Activated CD8-positive, alpha-beta T cell treated with anti-CD3 and anti-CD28 coated beads, Interleukin-2, amount 10 ng/mL, durations not matched to agents 7 days and 5 days (primary cell): ENCODE measurements around the gene CEP112. TPM values are rescaled to one million over a fixed set of nuclear protein-coding genes. Genes with fewer than 3 reads are reported as not detected.
"Not testable (repeated sequence)": the region's sequence is repeated elsewhere in the genome, so short reads cannot be mapped to it uniquely, and the experiment has no call there.

Source experiments
- ATAC-seq: fragments of 150-1000 bp; cut with Tn5 transposase; one replicate; pipeline ENCODE4 v1.10.0; 2021; ENCODE audit warnings: moderate library complexity
- CTCF ChIA-PET: fragments of 350-600 bp; sonication (Branson Sonifier 250); formaldehyde crosslinking; loops from one replicate; lab custom pipeline; 2021; ENCODE audit warnings: antibody characterized with exemption; lab: Charles Lee
- POLR2A ChIA-PET: fragments of 350-600 bp; sonication (Branson Sonifier 250); formaldehyde crosslinking; loops from one replicate; lab custom pipeline; 2021; ENCODE audit warnings: antibody characterized with exemption; lab: Charles Lee
- DNase-seq: peaks from one replicate; pipeline ENCODE4 v3.0.0-alpha.2; 2020
- H3K27ac Mint-ChIP-seq: one replicate; pipeline ENCODE4 v1.8.0; 2021; ENCODE audit warnings: mild to moderate bottlenecking, mixed read lengths
- H3K27me3 Mint-ChIP-seq: one replicate; pipeline ENCODE4 v1.8.0; 2021; ENCODE audit warnings: low read depth, mixed read lengths
- H3K36me3 Mint-ChIP-seq: one replicate; pipeline ENCODE4 v1.8.0; 2021; ENCODE audit warnings: low read depth, mixed read lengths
- H3K4me1 Mint-ChIP-seq: one replicate; pipeline ENCODE4 v1.8.0; 2021; ENCODE audit warnings: low read depth, mixed read lengths
- H3K4me3 Mint-ChIP-seq: one replicate; pipeline ENCODE4 v1.8.0; 2021; ENCODE audit warnings: mild to moderate bottlenecking, mixed read lengths
- H3K9me3 Mint-ChIP-seq: one replicate; pipeline ENCODE4 v1.8.0; 2022; ENCODE audit warnings: mixed read lengths; ENCODE audit not compliant: insufficient read depth
- total RNA-seq, 2 experiments: library from RNA; stranded (reverse); gene quantifications; one replicate each; pipeline ENCODE4 v1.2.3, GENCODE V29; 2021

The CEP112 gene
- total RNA-seq, 2 experiments from 2014 or later = 2.3 to 2.7 TPM

- Mint-ChIP-seq H3K27ac (no peak overlapping the region), H3K9me3 (no peaks in the 10 kb centered on the region), H3K27me3 (peaks cover 5% of the 10 kb centered on the region), H3K4me3 (no peak overlapping the region), H3K36me3 (no peaks in the 10 kb centered on the region), H3K4me1 (no peaks in the 10 kb centered on the region)
- CTCF ChIA-PET = no interaction called here
- POLR2A ChIA-PET = no interaction called here
- no peak for DNase-seq
- ATAC-seq = no peak
Measured at GRCh38 chr17:65820811-65821210, 371.1 kb downstream of the CEP112 start.

DNA sequence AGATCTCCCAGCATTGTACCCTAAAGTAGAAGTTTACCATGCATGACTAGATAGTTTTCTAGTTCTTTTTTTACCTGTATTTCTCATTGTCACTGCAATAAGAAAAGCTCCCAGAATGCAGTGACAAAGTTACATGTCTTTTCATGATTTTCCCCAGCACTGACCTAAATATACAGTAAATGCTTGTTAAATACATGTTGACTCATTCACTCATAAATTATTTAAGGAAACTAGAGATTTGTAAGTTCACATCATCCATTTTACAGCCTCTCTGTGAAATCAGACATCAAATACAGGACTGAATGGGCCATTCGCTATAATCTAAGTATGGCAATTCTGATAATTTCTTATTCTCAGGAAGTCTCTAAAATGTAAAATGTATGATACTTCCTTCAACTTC is 371.6 kb downstream of the CEP112 start:
- ATAC-seq (no peak), DNase-seq (no peak)
- no peak overlapping the region for H3K4me3 Mint-ChIP-seq
- no peaks in the 10 kb centered on the region for H3K9me3 Mint-ChIP-seq
- CTCF ChIA-PET = no interaction called here
- H3K27me3 Mint-ChIP-seq = peaks cover 8% of the 10 kb centered on the region
- H3K36me3 Mint-ChIP-seq = no peaks in the 10 kb centered on the region
- no peaks in the 10 kb centered on the region for H3K4me1 Mint-ChIP-seq
- POLR2A ChIA-PET = no interaction called here
- H3K27ac Mint-ChIP-seq = no peak overlapping the region

GRCh38 chr17:65819810-65820209 is 372.1 kb downstream of the CEP112 start:
- ChIA-PET POLR2A (no interaction called here), CTCF (no interaction called here)
- H3K27me3 Mint-ChIP-seq = peaks cover 11% of the 10 kb centered on the region
- H3K4me1 Mint-ChIP-seq = no peaks in the 10 kb centered on the region
- no peaks in the 10 kb centered on the region for H3K36me3 Mint-ChIP-seq
- ATAC-seq = no peak
- no peak overlapping the region for H3K4me3 Mint-ChIP-seq
- DNase-seq = no peak
- H3K27ac Mint-ChIP-seq = no peak overlapping the region
- no peaks in the 10 kb centered on the region for H3K9me3 Mint-ChIP-seq

GRCh38 chr17:65817951-65818350 is 374.0 kb downstream of the CEP112 start:
- Mint-ChIP-seq H3K27ac (no peak overlapping the region), H3K36me3 (no peaks in the 10 kb centered on the region), H3K9me3 (no peaks in the 10 kb centered on the region), H3K4me3 (no peak overlapping the region), H3K27me3 (peaks cover 13% of the 10 kb centered on the region), H3K4me1 (no peaks in the 10 kb centered on the region)
- ATAC-seq = no peak
- POLR2A ChIA-PET = no interaction called here
- DNase-seq = no peak
- CTCF ChIA-PET = no interaction called here

GRCh38 chr17:65814418-65814817 is 377.5 kb downstream of the CEP112 start:
- ChIA-PET CTCF (no interaction called here), POLR2A (no interaction called here)
- Mint-ChIP-seq H3K36me3 (no peaks in the 10 kb centered on the region), H3K27me3 (peaks cover 14% of the 10 kb centered on the region), H3K4me3 (no peak overlapping the region), H3K27ac (no peak overlapping the region), H3K9me3 (peaks cover under 1% of the 10 kb centered on the region), H3K4me1 (no peaks in the 10 kb centered on the region)
- no peak for ATAC-seq
- no peak for DNase-seq

- ChIA-PET POLR2A (interaction anchor here (0.7 kb wide), 1 partner anchor 1266 kb away, joined by 3 read pairs; no protein-coding TSS in a partner anchor), CTCF (no interaction called here)
- Mint-ChIP-seq H3K36me3 (no peaks in the 10 kb centered on the region), H3K4me3 (no peak overlapping the region), H3K27ac (no peak overlapping the region), H3K4me1 (no peaks in the 10 kb centered on the region), H3K27me3 (peaks cover 12% of the 10 kb centered on the region), H3K9me3 (peaks cover 4% of the 10 kb centered on the region)
- DNase-seq (no peak), ATAC-seq (no peak)
Measured at GRCh38 chr17:65813306-65813705, 378.6 kb downstream of the CEP112 start.

- no peak for DNase-seq
- Mint-ChIP-seq H3K27me3 (peaks cover 11% of the 10 kb centered on the region), H3K9me3 (peaks cover 5% of the 10 kb centered on the region), H3K4me3 (no peak overlapping the region), H3K36me3 (no peaks in the 10 kb centered on the region), H3K27ac (no peak overlapping the region), H3K4me1 (no peaks in the 10 kb centered on the region)
- ChIA-PET POLR2A (no interaction called here), CTCF (no interaction called here)
- no peak for ATAC-seq
Measured at GRCh38 chr17:65811043-65811442, 380.9 kb downstream of the CEP112 start.

DNA sequence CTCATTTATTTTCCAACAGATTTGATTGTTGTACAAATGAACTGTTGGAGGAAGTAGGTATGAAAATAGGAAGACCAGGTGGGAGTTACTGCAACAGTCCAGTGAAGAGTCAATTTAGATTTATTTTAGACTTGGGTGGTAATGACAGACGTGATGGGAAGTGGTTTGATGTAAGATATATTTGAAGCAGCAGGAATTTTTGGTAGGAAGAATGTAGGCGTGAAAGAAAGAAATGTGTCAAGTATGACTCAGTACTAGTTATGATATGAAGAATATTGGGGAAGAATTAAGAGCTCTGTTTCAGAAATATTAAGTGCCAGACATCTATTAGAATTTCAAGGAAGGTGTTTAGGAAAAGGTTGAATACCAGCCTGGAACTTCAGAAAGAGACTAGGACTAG is 382.6 kb downstream of the CEP112 start:
- POLR2A ChIA-PET = no interaction called here
- H3K27ac Mint-ChIP-seq = no peak overlapping the region
- no peak for DNase-seq
- no peaks in the 10 kb centered on the region for H3K4me1 Mint-ChIP-seq
- H3K27me3 Mint-ChIP-seq = peaks cover 4% of the 10 kb centered on the region
- CTCF ChIA-PET = no interaction called here
- no peaks in the 10 kb centered on the region for H3K36me3 Mint-ChIP-seq
- no peak overlapping the region for H3K4me3 Mint-ChIP-seq
- no peak for ATAC-seq
- H3K9me3 Mint-ChIP-seq = peaks cover 10% of the 10 kb centered on the region

GRCh38 chr17:65808566-65808965 is 383.4 kb downstream of the CEP112 start:
- H3K36me3 Mint-ChIP-seq, H3K9me3 Mint-ChIP-seq, H3K27me3 Mint-ChIP-seq, H3K4me3 Mint-ChIP-seq, DNase-seq, CTCF ChIA-PET, POLR2A ChIA-PET, H3K27ac Mint-ChIP-seq, ATAC-seq, H3K4me1 Mint-ChIP-seq: not testable (repeated sequence)

DNA sequence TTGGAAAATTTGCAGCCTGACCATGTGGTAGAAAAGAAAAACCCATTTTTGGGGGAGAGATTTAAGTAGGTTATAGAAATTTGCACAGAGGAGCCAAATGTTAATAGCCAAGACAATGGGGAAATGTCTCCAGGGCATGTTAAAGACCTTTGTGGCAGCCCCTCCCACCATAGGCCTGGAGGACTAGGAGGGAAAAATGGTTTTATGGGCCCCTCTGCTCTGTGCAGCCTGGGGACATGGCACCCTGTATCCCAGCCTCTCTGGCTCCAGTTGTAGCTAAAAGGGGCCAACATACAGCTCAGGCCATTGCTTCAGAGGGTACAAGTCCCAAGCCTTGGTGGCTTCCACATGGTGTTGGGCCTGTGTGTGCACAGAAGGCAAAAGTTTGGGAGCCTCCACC is 384.6 kb downstream of the CEP112 start:
- Mint-ChIP-seq H3K4me1 (no peaks in the 10 kb centered on the region), H3K36me3 (no peaks in the 10 kb centered on the region), H3K27me3 (peaks cover 2% of the 10 kb centered on the region), H3K4me3 (no peak overlapping the region), H3K27ac (no peak overlapping the region), H3K9me3 (peaks cover 15% of the 10 kb centered on the region)
- POLR2A ChIA-PET = no interaction called here
- CTCF ChIA-PET = no interaction called here
- ATAC-seq (no peak), DNase-seq (no peak)

DNA sequence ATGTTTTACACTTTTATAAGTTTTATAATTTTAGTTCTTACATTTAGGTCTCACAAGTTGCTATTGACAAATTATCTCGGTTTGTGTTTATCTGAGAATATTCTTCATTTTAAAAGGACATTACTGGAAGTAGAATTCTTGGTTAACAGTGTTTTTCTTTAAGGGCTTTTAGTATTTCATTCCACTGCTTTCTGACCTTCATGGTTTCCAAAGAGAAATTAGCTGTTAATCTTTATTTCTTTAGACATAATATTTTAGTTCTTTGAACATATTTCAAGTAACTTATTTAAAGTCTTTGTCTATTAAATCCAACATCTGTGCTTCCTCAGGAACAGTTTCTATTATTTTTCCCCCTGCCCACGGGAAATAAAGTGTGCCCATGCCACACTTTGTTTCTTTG is 390.4 kb downstream of the CEP112 start:
- ChIA-PET CTCF (interaction anchor here (1.5 kb wide), 1 partner anchor 10 kb away, joined by 4 read pairs; no protein-coding TSS in a partner anchor), POLR2A (interaction anchor here (1.1 kb wide), 1 partner anchor 43 kb away, joined by 4 read pairs; no protein-coding TSS in a partner anchor)
- no peaks in the 10 kb centered on the region for H3K4me1 Mint-ChIP-seq
- DNase-seq = no peak
- H3K36me3 Mint-ChIP-seq = no peaks in the 10 kb centered on the region
- H3K27me3 Mint-ChIP-seq = no peaks in the 10 kb centered on the region
- H3K27ac Mint-ChIP-seq = no peak overlapping the region
- peaks cover 28% of the 10 kb centered on the region for H3K9me3 Mint-ChIP-seq
- no peak for ATAC-seq
- no peak overlapping the region for H3K4me3 Mint-ChIP-seq

GRCh38 chr17:65800655-65801054 is 391.3 kb downstream of the CEP112 start:
- no peaks in the 10 kb centered on the region for H3K4me1 Mint-ChIP-seq
- ATAC-seq (no peak), DNase-seq (no peak)
- H3K27me3 Mint-ChIP-seq = no peaks in the 10 kb centered on the region
- peaks cover 25% of the 10 kb centered on the region for H3K9me3 Mint-ChIP-seq
- ChIA-PET CTCF (no interaction called here), POLR2A (no interaction called here)
- no peak overlapping the region for H3K27ac Mint-ChIP-seq
- no peaks in the 10 kb centered on the region for H3K36me3 Mint-ChIP-seq
- no peak overlapping the region for H3K4me3 Mint-ChIP-seq

DNA sequence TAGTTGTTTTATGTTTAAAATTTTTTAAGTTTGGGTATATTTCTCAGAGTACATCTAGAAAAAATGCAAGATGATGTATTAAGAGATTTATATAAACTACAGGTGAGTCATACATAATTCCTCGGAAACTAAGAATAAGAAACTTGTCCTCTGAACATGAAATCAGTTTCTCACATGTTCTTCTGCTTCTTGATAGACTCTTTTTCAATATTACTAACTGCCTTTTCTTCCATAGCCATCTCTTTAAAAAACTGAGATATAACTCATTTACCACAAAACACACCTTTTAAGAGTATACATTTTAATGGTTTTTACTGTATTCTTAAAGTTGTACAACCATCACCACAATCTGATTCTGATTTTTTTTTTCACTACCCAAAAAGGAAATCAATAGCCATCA is 392.1 kb downstream of the CEP112 start:
- Mint-ChIP-seq H3K27me3 (no peaks in the 10 kb centered on the region), H3K4me3 (no peak overlapping the region), H3K4me1 (no peaks in the 10 kb centered on the region), H3K36me3 (no peaks in the 10 kb centered on the region), H3K9me3 (peaks cover 23% of the 10 kb centered on the region), H3K27ac (no peak overlapping the region)
- ATAC-seq = no peak
- CTCF ChIA-PET = no interaction called here
- POLR2A ChIA-PET = no interaction called here
- DNase-seq = no peak
